Measurements from ENCODE around the gene HIF3A.

DNA sequence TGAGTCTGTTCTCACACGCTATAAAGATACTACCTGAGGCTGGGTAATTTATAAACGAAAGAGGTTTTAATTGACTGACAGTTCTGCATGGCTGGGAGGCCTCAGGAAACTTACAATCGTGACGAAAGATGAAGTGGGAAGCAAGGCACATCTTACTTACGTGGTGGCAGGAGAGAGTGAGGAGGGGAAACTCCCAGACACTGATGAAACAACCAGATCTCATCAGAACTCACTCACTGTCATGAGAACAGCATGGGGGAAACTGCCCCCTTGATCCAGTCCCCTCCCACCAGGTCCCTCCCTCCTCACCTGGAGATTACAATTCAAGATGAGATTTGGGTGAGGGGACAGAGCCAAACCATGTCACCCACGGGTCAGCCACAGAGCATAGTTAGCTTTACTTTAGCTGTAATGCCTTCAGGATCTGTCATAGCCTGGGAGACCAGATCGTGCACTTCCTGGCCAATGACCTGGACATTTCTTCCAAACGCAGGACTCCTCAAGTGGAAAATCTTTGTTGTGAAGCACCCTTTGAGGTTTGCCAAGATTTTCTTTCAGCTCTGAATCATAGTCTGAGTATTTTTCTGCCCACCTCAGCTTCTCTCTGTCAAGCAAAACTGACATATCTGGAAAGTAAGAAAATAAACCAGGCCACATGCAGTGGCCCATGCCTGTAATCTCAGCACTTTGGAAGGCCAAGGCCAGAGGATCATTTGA is 25.2 kb upstream of the HIF3A start:
- TF ChIP-seq, protein P1, sequence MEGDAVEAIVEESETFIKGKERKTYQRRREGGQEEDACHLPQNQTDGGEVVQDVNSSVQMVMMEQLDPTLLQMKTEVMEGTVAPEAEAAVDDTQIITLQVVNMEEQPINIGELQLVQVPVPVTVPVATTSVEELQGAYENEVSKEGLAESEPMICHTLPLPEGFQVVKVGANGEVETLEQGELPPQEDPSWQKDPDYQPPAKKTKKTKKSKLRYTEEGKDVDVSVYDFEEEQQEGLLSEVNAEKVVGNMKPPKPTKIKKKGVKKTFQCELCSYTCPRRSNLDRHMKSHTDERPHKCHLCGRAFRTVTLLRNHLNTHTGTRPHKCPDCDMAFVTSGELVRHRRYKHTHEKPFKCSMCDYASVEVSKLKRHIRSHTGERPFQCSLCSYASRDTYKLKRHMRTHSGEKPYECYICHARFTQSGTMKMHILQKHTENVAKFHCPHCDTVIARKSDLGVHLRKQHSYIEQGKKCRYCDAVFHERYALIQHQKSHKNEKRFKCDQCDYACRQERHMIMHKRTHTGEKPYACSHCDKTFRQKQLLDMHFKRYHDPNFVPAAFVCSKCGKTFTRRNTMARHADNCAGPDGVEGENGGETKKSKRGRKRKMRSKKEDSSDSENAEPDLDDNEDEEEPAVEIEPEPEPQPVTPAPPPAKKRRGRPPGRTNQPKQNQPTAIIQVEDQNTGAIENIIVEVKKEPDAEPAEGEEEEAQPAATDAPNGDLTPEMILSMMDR (IDR thresholded peaks at IDR 0.05) = no peak
- no peak for TF ChIP-seq POLR2AphosphoS5 (IDR thresholded peaks at IDR 0.05; ENCODE audit: insufficient read depth in 1 of 2, low read depth in 1 of 2)
